NCI-H1694 (cell line): ENCODE results near the gene CERS6.
"Not testable (repeated sequence)": the region's sequence is repeated elsewhere in the genome, so short reads cannot be mapped to it uniquely, and the experiment has no call there.

Source experiments
- DNase-seq: peaks from one replicate; lab custom pipeline; 2025; lab: John Stamatoyannopoulos, UW

The CERS6 gene, protein sequence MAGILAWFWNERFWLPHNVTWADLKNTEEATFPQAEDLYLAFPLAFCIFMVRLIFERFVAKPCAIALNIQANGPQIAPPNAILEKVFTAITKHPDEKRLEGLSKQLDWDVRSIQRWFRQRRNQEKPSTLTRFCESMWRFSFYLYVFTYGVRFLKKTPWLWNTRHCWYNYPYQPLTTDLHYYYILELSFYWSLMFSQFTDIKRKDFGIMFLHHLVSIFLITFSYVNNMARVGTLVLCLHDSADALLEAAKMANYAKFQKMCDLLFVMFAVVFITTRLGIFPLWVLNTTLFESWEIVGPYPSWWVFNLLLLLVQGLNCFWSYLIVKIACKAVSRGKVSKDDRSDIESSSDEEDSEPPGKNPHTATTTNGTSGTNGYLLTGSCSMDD

DNA sequence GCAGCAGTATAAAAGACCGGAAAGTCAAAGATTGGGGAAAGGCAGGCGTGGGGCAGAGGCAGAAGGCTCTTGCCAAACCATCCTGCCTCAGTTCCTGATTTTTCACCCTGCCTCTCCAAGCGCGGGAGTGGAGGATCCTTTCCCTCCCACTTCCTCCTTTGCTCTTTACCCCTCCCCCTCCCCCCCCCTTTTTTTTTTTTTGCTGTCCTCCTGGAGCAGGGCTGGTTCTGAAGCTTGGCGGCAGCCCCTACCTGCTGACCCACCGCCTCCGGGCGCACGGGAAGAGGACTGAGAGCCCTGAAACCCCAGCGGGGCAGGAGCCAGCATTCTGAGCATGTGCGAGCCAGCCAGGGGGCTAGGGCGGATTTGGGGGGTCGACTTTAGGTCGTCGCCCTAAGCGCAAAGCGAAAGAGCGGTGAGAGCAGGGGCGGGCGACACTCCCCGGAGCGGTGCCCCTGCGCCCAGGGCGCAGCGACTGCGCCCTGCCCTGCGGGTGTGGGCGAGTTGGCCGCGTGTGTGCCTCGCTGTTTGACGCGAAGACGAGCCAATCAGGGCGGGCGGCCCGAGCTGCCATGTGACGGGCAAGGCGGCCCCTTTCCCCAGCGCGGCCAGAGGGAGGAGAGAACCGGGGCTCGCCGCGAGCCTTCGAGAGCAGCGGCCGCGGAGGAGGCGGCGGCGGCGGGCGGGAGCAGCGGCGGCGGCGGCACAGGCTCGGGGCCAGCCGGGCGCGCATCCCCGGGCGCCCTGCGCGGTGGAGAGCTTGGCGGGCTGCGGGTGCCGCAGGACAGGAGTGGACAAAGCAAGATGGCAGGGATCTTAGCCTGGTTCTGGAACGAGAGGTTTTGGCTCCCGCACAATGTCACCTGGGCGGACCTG, at the start of gene CERS6:
Gene CERS6 (plus strand): TSS at position 628 of the 876 bp plus-strand sequence. CDS start 177 bp downstream, at position 805.
- peak; percentile 64 for DNase-seq

DNA sequence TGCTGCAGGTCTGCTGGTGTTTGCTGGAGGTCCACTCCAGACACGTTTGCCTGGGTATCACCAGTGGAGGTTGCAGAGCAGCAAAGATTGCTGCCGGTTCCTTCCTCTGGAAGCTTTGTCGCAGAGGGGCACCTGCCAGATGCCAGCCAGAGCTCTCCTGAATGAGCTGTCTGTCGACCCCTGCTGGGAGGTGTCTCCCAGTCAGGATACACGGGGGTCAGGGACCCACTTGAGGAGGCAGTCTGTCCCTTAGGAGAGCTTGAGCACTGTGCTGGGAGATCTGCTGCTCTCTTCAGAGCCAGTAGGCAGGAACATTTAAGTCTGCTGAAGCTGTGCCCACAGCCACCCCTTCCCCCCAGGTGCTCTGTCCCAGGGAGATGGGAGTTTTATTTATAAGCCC, 43.8 kb upstream of the CERS6 start:
- not testable (repeated sequence) for DNase-seq

DNA sequence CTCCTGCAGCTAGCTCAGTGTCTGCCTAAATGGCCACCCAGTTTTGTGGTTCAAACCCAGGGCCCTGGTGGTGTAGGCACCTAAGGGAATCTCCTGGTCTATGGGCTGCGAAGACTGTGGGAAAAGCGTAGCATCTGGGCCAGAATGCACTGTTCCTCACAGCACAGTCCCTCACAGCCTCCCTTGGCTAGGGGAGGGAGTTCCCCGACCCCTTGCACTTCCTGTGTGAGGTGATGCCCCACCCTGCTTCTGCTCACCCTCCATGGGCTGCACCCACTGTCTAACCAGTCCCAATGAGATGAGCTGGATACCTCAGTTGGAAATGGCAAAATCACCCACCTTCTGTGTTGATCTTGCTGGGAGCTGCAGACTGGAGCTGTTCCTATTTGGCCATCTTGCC, 43.0 kb upstream of the CERS6 start:
- DNase-seq = not testable (repeated sequence)

DNA sequence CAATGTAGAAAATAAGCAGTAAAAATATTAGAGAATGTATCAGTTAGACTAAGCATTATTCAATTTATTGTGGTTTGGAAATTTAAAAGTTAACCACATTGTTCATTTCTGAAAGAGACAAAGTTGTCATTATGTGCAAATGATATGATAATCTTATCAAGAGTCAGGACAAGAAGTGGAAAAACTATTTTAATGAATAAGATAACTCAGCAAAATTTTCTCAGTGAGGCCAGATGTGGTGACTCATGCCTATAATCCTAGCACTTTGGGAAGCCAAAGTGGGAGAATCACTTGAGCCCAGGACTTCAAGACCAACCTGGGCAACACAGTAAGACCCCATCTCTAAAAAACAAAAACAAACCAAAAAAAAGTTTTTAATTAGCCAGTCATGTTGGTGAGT, 39.5 kb upstream of the CERS6 start:
- DNase-seq = no peak

DNA sequence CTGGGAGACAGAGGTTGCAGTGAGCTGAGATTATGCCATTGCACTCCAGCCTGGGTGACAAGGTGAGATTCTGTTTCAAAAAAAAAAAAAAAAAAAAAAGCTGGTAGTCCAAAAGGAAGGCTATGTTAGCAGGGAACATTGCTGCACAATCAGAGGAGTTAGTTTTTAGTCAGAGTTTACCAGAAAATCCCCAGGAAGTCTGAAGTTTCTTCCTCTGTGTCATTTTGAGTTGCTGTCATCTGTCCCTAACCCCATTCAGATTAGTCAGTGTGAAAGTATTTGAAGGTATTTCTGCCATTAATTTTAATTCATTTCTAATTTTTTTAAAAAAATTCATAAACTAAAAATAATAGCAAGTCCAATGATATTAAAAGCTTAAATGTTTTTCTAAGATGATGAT, 33.5 kb upstream of the CERS6 start:
- no peak for DNase-seq

DNA sequence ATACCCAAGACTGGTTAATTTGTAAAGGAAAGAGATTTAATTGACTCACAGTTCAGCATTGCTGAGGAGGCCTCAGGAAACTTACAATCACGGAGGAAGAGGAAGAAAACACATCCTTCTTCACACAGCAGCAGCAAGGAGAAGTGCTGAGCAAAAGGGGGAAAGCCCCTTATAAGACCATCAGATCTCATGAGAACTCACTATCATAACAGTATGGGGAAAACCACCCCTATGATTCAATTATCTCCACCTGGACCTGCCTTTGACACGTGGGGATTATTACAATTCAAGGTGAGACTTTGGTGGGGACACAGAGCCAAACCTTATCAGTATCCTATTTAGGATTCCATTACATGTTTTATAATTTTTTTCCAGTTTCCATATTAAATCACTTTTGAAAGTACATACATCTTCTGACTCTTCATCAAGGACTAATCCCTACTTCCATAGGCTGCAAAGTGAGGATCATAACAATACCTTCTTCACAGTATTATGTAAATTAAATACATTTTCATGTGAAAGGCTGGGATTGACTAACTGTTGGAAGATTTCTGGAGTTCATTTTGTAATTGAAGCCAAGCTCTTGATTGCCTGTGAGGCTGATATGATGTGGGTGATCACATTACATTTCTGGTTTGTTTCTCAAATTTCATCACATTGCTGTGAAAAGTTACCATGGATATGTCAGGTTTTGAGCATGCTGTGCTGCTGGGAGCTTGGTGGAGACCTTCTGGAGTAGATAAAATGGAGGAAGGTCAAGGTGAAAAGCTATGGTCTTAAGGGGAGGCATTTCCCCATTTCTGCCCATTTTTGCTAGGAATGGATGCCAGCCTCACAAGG, 31.7 kb upstream of the CERS6 start:
- no peak for DNase-seq

DNA sequence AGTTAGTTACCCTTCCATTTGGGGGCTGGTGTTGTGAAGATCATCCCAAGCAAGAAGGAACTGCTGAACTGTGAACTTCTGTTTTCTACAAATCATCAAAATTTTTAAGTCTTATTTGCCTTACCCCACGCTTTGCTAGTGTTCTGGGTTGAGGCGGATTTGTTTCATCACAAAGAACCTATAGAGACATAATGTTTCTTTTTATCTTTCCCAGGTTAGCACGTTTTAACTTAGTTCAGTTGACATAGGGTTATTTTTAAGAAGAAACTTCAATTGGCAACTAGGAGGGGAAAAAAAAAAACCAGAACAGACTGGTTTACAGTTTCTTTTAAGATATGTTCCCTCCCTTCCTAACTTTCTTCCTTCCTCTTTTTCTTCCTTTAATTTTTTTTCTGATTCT, 31.1 kb upstream of the CERS6 start:
- no peak for DNase-seq

DNA sequence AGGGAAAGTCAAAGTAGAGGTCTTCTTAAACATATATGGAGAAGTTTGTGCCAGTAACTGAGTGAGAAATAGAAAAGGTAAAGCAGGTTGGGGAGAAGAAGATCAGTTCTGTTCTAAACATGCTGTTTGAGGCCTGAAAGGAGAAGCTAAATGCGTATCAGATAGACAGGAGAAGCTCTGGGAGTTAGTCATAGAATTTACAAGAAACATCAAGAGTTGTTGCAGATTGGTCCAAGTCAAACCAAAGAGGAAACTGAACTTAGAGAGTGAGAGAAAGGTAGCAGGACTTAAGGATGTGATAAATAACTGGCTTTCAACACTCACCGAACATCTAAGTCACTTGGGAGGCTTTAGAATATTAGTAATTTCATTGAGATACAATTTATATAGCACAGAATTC, 29.2 kb upstream of the CERS6 start:
- no peak for DNase-seq

DNA sequence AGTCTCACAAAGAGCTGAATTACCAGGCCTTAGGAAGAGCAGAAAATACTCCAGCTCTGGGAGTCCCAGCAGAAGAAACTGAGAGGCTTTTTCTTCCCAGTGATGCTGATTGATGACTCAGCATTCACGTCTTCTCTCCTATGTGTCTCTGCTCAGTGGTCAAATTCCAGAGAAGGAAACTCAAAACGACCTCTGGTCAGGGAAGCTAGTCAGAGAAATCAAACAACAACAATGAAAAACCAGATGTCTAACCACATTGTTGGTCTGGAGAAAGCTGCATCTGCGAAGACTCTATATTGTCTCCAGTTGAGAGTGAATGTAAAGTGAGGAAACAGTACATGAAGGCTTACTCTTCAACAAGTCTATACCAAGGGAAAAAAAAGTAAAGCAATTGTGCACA, 28.6 kb upstream of the CERS6 start:
- no peak for DNase-seq

DNA sequence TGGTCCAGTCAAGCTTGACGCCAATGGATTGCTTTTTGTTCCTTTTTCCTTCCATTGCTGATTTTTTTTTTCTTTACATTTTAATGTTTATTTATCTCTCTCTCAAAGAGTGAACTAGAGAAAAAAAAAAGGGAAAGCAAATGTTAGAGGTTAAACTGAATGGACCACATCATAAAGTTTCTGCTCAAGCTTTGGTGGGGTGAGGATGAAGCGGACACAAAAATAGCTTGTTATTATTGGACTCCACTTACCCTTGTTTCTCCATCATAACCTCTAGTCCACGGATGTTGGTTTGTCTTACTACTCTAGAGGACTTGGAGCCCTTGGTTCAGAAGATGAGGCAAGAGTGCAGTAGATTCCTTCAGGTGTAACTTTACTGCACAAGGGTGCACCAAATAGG, 27.6 kb upstream of the CERS6 start:
- DNase-seq = no peak

DNA sequence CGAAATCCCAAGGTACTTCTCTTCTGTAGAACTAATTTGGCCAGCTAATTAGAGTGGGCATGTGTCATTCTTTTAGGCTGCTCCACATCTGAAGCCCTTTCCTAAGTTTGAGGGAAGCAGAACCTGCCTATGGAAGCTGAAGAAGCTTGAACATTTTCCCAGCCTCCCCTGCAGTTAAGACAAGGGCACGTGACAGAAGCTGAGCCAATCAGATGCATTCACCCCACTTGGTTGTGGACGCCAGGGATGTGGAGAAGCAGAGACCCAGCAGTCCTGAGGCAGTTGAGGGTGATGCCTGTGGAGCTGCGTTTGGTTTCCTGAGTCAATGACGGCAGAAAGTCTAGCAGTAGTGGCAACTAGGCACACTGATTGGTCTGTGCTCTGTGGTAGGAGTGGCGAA, 26.1 kb upstream of the CERS6 start:
- no peak for DNase-seq

DNA sequence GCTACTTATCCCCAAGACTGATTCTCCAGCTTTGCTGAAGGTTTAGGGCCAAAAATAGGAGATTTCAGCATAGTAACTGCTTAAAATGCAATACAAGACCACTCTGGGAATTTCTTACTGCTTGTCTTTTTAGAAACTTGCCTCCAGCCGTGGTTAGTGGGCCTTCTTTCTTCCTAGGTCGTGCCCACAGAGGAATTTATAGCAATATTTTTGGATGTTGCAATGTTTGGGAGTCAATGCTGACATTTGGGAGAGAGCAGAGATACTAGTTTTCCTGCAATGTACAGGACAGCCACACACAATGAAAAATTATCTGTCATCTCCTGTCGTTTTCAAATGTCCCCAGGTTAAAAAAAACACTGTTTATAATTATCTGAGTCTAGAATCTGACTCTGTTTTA, 25.6 kb upstream of the CERS6 start:
- no peak for DNase-seq

DNA sequence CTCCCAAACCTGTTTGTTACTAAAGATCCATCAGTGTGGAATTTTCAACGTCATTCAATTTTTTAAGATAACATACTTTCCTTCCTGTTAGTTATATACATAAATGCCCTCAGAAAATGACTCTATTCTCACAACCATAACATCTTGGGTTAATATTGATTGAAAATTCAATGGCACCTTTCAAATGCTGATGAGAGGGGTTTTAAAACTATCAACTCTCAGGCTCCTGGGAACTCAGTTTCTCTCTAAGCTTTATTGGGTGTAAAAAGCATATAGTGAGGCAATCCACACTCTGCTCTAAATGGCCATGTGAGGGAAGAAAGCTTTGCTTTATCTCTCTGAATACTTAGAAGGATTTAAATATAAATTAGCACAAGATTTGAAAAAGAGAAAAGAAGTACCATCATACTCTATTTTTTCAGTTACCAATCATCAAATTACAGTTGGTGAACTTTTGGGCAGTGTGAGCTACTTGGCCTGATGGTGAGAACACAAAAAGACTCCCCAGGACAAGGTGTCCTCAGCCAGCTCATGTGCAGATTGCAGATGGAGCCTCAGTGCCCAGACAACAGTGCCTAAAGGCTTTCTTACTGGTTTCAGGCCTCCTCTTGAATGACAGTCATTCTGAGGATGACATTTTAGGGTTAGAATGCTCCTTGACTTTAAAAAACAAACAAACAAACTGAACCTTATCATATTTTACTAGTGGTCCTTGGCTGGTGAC, 24.6 kb upstream of the CERS6 start:
- no peak for DNase-seq

DNA sequence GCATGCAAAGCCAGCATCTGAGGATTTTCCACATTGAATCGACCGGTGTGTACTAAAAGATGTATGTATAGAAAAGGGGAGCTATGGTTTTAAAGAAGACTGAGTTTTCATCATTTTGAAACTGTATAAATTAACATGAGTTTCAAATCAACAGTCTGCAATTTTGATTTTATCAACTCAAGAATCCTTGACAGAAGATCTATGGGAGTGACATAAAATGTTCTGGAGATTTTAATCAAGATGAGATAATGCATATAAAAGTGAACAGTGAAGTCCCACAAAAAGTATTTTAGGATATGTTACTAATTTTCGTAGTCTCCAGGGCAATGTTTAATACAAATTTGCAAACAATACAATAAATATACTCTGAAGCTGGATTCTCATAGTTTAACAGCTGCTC, 24.0 kb upstream of the CERS6 start:
- DNase-seq = no peak

DNA sequence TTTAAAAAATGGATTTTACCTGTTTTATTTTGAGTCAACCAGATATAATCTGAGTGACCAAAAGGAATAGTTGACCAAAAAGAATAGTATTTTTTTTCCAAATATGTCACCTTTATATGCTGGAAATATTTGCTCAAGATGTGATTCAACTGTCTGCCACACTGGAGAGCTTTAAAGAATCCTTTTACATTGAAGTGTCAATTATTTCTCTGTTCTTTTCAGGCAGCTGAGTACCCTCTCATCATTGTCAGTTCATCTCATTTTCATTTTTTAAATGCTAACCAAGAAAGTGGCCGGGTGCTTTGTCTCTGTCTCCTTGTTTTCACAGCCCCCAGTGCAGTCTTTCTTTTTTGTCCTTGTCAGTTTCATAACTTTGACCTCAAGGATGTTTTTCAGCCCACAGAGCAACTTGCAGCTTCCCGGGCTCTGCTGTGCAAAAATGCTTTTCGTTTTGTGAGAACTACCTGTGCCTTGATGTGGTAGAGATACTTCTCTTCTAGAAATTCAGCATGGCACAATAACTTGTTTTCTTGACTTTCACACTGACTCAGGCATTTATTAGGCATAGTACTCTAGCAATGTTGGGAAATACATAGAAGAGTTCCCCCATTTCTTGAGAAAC, 23.4 kb upstream of the CERS6 start:
- no peak for DNase-seq

DNA sequence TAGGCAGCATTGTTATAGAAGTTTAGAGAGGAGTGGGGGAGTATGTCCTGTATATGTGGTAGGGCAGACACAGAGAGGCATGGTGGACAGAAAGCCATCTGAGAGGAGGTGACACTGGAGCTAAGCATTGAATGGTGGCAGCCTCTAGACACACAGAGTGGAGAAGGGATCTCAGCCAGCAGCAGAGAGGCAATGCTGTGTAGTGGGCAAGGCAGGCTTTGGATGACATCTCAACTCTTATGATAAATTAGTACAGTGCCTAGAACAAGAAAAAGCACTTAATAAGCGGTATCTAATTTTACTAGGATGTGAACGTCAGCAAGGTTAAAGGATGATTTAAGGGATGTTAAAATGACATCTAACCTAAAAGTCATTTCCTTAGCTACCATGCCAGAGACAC, 22.5 kb upstream of the CERS6 start:
- DNase-seq = no peak

DNA sequence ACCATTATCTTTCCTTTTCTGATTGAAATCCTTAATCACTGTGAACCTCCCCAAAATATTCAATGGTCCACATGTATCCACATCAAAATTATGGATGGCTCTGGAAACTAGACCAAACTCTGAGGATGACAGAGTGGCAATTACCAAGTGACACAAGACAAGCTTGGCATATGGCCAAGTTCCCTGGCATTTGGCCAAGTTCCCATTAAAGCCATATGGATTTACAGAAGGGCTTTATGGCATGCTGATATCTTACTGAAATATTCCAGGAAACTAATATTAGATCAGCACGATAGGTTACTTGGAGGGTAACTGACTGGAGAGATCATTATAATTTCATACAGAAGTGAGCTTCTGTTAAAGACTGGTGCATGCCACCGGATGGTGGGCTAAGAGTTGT, 21.9 kb upstream of the CERS6 start:
- peak; percentile 99 for DNase-seq

DNA sequence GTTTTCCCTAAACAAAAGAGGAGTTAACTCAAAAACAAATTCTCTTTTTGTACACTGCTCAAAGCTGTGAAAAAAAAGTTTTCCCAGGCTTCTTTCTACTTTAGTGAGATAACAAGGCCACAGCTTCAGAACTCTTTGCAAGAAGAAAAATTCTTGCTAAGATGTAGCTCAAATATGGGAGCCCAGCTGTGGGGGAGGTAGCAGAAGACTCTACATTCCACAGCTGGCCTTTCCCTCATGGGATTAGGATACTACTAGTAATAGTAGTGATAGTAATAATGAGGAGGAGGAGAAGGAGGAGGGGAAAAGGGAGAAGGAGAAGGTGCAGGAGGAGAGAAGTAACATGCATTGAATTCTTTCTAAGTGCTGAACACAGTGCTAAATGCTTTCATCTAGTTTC, 19.2 kb upstream of the CERS6 start:
- DNase-seq = no peak

DNA sequence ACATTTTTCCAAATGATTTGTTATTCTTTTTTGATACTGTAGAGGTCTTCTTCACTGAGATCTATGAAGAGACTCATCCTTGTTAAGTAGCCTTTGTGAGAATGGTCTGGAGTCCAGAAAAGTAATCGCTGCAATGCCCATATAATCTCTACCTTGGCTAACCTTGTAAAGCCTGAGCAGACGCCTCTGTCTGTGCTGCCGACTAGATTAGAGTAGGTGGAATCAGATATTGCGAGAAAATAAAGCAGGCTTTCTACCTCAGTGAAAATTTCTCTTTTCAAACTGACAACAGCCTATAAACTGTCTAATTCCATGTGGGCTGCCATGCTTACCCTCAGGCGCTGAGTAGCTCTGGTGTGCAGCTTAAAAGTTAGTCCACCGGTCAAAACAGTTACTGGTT, 17.5 kb upstream of the CERS6 start:
- DNase-seq = no peak

DNA sequence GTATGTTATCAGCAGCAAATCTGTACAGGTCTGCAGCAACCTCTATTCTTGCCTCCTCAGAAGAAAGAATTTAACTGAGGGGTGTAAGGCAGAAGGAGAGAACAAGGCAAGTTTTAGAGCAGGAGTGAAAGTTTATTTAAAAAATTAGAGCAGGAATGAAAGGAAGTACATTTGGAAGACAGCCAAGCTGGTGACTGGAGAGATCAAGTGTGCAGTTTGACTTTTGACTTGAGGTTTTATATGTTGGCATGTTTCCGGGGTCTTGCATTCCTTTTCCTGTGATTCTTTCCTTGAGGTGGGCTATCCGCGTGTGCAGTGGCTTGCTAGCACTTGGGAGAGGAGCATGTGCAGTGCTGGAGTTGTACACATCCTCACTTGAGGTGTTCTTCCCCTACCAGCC, 16.5 kb upstream of the CERS6 start:
- DNase-seq = no peak

DNA sequence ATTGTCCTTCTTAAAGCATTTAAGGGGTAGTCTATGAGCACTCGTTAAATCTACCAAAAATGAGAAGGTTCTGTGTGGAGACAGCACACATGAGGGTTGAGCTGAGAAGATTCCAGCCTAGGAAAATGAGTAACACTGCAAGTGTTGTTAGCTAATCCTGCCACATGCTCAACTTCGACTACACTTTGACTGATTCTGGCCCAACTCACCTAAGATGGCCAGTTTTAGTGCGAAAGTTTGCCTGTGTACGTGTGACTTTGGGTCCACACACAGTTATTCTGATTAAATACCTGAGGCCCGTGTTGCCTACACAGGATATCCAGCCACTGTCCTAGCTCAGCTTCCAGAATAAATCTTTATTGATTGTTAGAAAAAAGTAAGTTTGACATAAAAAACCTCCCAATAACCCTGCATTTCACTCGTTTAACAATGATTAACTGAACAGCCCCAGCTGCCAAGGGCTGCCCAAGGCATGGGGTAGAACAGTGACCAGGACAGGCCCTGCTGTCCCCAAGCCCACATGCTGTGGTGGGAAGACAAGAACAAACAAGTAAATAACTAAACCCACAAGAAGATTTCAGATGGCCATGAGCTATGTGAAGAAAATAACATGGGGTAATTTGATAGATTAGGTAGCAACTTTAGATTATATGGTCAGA, 14.7 kb upstream of the CERS6 start:
- no peak for DNase-seq
